ENCODE measurements around the gene SYNGR2. TPM values are rescaled to one million over a fixed set of nuclear protein-coding genes. Genes with fewer than 3 reads are reported as not detected.

SYNGR2 gene
- total RNA-seq, 1 donor from 2014 or later = 85.7 TPM

GRCh38 chr17:78184868-78185267 is 16.5 kb downstream of the SYNGR2 start:
- no peaks in the 10 kb centered on the region for H3K27me3 ChIP-seq (ENCODE audit: control insufficient read depth, insufficient read depth, low read length)
- DNase-seq (ENCODE audit: low read depth) = peak; percentile 44
- H3K4me3 ChIP-seq (ENCODE audit: low read depth, low read length) = peak overlapping the region; percentile 6
- no peak for TF ChIP-seq CTCF (IDR thresholded peaks at IDR 0.05; ENCODE audit: insufficient read depth, low read length, poor library complexity, severe bottlenecking)
- no peaks in the 10 kb centered on the region for H3K36me3 ChIP-seq (ENCODE audit: control insufficient read depth, insufficient read depth, low read length)

GRCh38 chr17:78185981-78186691 is 17.8 kb downstream of the SYNGR2 start:
- Histone ChIP-seq H3K36me3 (ENCODE audit: control insufficient read depth, insufficient read depth, low read length) (no peaks in the 10 kb centered on the region), H3K4me3 (ENCODE audit: low read depth, low read length) (peak overlapping the region; percentile 51), H3K27me3 (ENCODE audit: control insufficient read depth, insufficient read depth, low read length) (no peaks in the 10 kb centered on the region)
- TF ChIP-seq CTCF (IDR thresholded peaks at IDR 0.05; ENCODE audit: insufficient read depth, low read length, poor library complexity, severe bottlenecking) = no peak
- no peak for DNase-seq (ENCODE audit: low read depth)

- Histone ChIP-seq H3K27me3 (ENCODE audit: control insufficient read depth, insufficient read depth, low read length) (no peaks in the 10 kb centered on the region), H3K36me3 (ENCODE audit: control insufficient read depth, insufficient read depth, low read length) (no peaks in the 10 kb centered on the region), H3K4me3 (ENCODE audit: low read depth, low read length) (peak within 1 kb of the TSS; percentile 52)
- peak; percentile 80 for TF ChIP-seq CTCF (IDR thresholded peaks at IDR 0.05; ENCODE audit: insufficient read depth, low read length, poor library complexity, severe bottlenecking)
- peak; percentile 69 for DNase-seq (ENCODE audit: low read depth)
These were observed 18.6 kb downstream of the SYNGR2 start, which contains the start of the genes AFMID and TK1 for GRCh38 chr17:78186692-78187595. Gene AFMID, plus strand, starts transcription at chr17:78187362. Its CDS starts 9 bp downstream, at chr17:78187371. Gene TK1, minus strand, starts transcription at chr17:78187052. Its CDS starts 58 bp downstream, at chr17:78186994.

GRCh38 chr17:78196716-78197115 is 28.3 kb downstream of the SYNGR2 start:
- H3K4me3 ChIP-seq (ENCODE audit: low read depth, low read length) = no peak overlapping the region
- H3K27me3 ChIP-seq (ENCODE audit: control insufficient read depth, insufficient read depth, low read length) = no peaks in the 10 kb centered on the region
- TF ChIP-seq CTCF (IDR thresholded peaks at IDR 0.05; ENCODE audit: insufficient read depth, low read length, poor library complexity, severe bottlenecking) = no peak
- H3K36me3 ChIP-seq (ENCODE audit: control insufficient read depth, insufficient read depth, low read length) = no peaks in the 10 kb centered on the region
- DNase-seq (ENCODE audit: low read depth) = no peak

- no peak for TF ChIP-seq CTCF (IDR thresholded peaks at IDR 0.05; ENCODE audit: insufficient read depth, low read length, poor library complexity, severe bottlenecking)
- H3K4me3 ChIP-seq (ENCODE audit: low read depth, low read length) = no peak overlapping the region
- H3K36me3 ChIP-seq (ENCODE audit: control insufficient read depth, insufficient read depth, low read length) = no peaks in the 10 kb centered on the region
- no peak for DNase-seq (ENCODE audit: low read depth)
- H3K27me3 ChIP-seq (ENCODE audit: control insufficient read depth, insufficient read depth, low read length) = no peaks in the 10 kb centered on the region
These were observed 28.9 kb downstream of the SYNGR2 start for GRCh38 chr17:78197147-78197832.
